GM21423 (cell line): ENCODE results near the gene RBBP8NL.

Experiments used
- ATAC-seq: cut with Tn5 transposase; IDR thresholded peaks from one replicate; pipeline ENCODE4 v1.9.1; 2021; ENCODE audit warnings: mild to moderate bottlenecking, moderate library complexity; ENCODE audit not compliant: unreplicated experiment

The RBBP8NL gene

DNA sequence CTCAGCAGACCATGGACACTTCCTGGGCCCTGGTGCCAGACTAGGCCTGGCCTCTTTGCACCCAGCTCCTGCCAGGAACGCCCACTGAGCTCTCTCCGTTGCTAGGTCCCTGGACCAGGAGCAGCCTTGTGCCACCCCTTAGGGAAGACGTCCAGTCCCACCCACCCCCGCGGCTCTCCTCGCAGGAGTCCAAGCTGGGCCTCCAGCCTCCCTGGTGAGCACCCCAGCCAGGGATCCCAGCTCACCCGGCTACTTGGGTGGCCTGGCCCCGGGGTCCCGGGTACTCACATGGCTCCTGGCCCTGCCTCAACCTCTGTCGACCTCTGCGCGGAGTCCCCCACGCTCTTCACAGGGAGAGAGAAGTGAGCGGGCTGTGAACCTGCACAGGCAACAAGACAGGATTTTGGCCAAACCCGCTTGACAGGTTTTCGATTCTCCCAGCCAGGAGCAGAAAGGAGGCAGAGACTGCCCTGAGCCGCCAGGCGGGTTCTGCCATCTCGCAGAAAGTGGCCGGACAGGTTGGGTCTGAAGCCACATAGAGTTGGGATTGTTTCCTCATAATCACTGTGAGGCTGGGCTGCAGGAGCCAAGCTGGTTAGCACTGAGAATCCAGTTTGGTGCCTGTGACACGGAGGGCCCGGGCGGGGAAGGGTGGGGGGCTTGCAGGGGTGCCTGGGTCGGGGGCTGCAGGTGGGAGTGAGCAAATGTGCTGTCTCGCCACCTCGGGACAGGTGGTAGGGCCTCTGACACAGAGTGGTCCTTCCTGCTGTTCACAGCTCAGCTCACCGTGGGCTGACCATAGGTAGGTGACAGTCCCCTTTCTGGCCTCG is at the start of gene RBBP8NL:
Gene RBBP8NL (minus strand): TSS at position 368 of the 830 bp plus-strand sequence. CDS start 7,892 bp downstream, outside the sequence.
- no peak for ATAC-seq

GRCh38 chr20:62476056-62476838 is 48.9 kb upstream of the RBBP8NL start:
- ATAC-seq, result no peak

DNA sequence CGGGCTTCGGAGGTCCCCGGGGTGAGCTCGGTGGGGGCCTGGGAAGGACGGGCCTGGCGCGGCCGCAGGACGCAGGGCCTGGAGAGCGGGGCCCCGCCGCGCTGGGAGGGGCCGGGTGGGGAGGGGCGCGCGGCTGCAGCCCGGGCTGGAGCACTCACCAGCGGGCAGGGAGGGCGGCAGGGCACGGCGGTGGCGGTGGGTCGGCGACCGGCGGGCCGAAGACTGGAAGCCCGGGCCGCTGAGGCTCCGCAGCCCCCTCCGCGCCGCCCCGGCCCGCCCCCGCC is 48.4 kb upstream of the RBBP8NL start, which contains the start of gene GATA5:
Gene GATA5 (minus strand): TSS at position 224 of the 284 bp plus-strand sequence. CDS start 474 bp downstream, outside the sequence.
- ATAC-seq, result no peak

GRCh38 chr20:62475027-62475771 is 47.9 kb upstream of the RBBP8NL start:
- ATAC-seq, result no peak

GRCh38 chr20:62474604-62475026 is 47.3 kb upstream of the RBBP8NL start:
- no peak for ATAC-seq

- ATAC-seq, result no peak
Observed at GRCh38 chr20:62473717-62474603, 46.6 kb upstream of the RBBP8NL start.

GRCh38 chr20:62472941-62473585 is 45.7 kb upstream of the RBBP8NL start:
- no peak for ATAC-seq

DNA sequence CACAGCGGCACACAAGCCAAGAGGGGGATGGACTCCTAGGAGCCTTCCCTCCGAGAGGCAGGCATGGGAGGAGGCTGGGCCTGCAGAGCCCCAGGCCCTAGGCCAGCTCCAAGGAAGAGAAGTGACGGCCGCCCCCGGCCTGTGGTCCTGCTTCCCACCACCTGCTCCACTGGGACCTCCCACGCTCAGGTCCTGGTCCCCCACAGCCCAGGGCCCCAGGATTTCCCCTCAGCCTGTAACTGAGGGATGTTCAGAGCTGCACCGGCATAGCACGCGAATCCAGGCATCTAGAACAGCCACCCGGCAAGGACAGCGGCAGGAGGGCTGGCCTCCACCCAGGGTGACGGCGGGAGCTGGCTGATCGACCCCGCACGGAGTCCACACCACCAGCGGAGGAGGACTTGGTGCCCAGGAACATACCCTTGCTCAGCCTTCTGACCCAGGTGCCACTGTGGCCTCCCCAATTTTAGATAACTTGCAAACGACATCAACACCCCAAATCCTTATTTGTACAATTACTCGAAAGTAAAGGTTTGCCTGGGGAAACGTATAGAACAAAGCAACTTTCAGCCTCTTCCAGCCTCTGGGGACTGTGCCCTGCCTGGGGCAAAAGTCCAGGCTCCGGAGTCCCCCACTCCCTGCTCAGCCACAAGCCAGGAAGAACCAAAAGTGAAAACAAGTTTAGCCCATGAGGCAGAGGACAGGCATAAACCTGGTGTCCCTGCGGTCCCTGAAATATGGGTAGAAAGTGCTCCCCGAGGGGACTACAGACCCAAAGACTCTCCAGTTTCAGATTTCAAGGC is 45.0 kb upstream of the RBBP8NL start:
- no peak for ATAC-seq

DNA sequence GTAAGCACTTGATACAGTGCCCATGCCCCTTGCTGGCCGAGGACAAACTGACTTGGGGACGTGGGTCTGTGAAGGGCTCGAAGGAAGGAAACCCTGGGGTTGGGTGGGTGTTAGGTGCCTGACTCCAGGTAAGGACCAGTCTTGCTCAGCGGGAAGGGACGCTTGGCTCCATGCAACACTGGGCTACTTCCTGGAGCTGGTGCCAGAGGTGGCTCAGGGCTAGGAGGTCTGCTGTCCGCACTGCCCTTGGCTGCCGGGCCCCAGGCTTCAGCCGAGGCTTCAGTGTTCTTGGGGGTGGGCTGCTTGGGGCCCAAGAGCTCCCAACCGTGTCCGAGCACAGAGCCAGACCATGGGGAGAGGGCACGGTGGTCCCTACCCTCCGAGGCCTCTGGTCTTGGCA is 43.1 kb upstream of the RBBP8NL start:
- ATAC-seq, result no peak

DNA sequence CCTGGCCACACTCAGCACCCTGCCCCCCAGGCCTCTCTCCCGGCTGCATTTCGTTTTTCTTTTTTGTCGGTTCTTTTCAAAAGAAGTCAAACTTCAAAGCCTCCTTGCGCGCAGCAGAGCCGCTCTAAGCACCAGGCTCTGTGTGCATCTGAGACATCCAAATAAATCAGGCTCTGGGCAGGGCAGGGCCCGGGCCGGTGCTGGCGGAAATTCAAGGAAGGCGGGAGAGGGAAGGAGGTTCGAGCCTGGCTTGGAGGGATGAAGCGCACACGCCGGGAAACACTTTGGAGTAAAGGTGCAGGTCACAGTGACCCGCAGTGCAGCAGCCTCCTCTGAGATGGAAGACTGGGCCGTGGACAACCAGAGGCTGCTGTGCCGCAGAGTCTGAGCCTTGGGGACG is 42.7 kb upstream of the RBBP8NL start:
- ATAC-seq, result no peak

GRCh38 chr20:62469352-62469751 is 42.0 kb upstream of the RBBP8NL start:
- ATAC-seq, result no peak

DNA sequence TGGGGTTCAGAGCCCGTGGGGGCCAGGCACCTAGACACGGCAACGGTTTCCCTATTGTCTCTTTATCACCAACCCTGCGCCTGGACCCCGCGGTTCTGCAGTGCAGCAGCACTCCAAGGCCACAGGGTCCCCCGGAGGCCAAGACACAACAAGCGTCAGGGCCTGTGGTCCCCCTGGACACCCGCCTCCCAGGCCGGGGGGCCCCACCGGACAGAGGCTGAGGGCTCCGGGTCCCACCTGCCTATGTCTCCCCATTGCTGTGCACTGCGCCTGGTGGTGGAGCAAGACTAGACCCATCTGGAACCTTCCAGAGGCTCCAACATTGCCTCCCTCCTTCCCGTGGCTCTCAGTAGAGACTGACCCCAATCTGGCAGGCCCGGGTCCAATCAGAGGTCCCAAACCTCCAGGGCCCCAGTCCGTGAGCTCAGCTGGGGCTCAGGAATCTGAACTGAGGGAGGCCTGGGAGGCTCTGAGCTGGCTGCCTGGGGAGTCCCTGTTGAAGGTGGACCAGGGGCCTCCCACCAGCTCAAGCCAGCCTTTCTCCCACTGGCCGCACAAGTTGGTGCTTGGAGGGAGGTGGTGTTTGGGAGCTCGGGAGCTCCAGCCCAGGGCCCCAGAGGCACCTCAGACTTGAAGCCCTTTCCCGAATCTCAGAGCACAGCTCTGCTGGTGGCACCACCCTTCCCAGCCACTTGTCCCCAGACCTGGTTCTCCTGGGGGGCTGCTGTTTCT is 39.6 kb upstream of the RBBP8NL start:
- no peak for ATAC-seq

DNA sequence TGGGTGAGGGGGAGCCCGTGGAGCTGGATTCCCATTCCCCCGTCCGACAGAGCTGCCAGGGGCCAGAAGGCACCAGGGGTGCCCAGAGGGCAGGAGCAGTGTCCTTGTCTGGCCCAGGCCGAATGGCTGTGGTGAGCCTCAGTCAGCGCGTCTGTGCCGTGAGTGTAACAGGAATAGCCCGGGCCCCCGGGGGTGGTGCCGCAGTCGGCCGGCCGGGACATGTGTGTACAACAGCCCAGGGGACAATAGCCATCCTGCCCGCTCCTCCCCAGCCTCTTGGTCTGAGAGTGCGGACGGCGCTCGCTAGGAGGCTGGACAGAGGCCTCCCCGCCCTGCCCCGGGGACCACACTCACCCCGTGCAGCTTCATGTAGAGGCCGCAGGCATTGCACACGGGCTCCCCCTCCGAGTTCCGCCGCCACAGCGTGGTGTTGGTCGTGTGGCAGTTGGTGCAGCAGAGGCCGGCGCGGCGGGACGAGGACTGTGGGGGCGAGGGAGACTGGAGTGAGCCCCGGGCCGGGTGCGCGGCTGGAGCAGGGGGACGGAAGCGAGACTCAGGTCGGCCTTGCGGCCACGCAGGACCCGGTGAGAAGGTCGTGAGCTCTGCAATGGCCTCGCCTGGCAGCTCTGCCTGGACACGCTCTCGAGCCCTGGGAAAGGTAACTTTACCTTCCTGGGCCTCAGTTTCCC is 38.9 kb upstream of the RBBP8NL start:
- no peak for ATAC-seq

GRCh38 chr20:62464990-62465389 is 37.7 kb upstream of the RBBP8NL start:
- ATAC-seq, result no peak

GRCh38 chr20:62464425-62464770 is 37.1 kb upstream of the RBBP8NL start:
- no peak for ATAC-seq

GRCh38 chr20:62463651-62464424 is 36.5 kb upstream of the RBBP8NL start:
- ATAC-seq, result no peak

- no peak for ATAC-seq
Observed at GRCh38 chr20:62462976-62463592, 35.7 kb upstream of the RBBP8NL start.
